A673 (cell line): ENCODE results near the gene POU3F1. TPM values are rescaled to one million over a fixed set of nuclear protein-coding genes. Genes with fewer than 3 reads are reported as not detected.
A peak's percentile ranks its signal among the peaks of the same experiment; 100 is the strongest.

Experiments used
- BruUV-seq: library from RNA; stranded (reverse); fragments of 400-500 nt; replicated peaks from 2 replicates; lab custom pipeline; 2021; lab: Mats Ljungman, UMichigan
- CTCF ChIA-PET: fragments of 300-600 bp; sonication (Branson Sonifier 250); formaldehyde crosslinking; loops from one replicate; lab custom pipeline; 2022; ENCODE audit warnings: antibody characterized with exemption; lab: Charles Lee
- POLR2A ChIA-PET: fragments of 300-600 bp; sonication (Branson Sonifier 250); formaldehyde crosslinking; loops from one replicate; lab custom pipeline; 2022; ENCODE audit warnings: antibody characterized with exemption; ENCODE audit not compliant: low non-redundant PET; lab: Charles Lee
- DNase-seq: peaks from one replicate; pipeline ENCODE4 v3.0.0-alpha.2; 2015; ENCODE audit warnings: low spot score
- H3K27ac ChIP-seq: fragments of 200-600 bp; sonication (generic); 2 replicates; pipeline ENCODE4 v1.5.1; 2016; ENCODE audit warnings: mixed run types, low read depth, mild to moderate bottlenecking, mixed read lengths, antibody characterized with exemption, low read length; ENCODE audit not compliant: poor library complexity, severe bottlenecking
- H3K27me3 ChIP-seq: fragments of 200-600 bp; sonication (generic); replicated peaks from 2 replicates; pipeline ENCODE4 v1.6.1; 2017; ENCODE audit warnings: mixed run types, low read depth, mild to moderate bottlenecking, mixed read lengths, antibody characterized with exemption, low read length; ENCODE audit not compliant: insufficient read depth, poor library complexity
- H3K36me3 ChIP-seq: fragments of 200-600 bp; sonication (generic); 2 replicates; pipeline ENCODE4 v1.6.1; 2016; ENCODE audit warnings: mixed run types, mild to moderate bottlenecking, mixed read lengths, antibody characterized with exemption, low read length; ENCODE audit not compliant: insufficient read depth, poor library complexity, severe bottlenecking
- H3K4me1 ChIP-seq: fragments of 200-600 bp; sonication (generic); 2 replicates; pipeline ENCODE4 v1.6.1; 2017; ENCODE audit warnings: mixed run types, mild to moderate bottlenecking, mixed read lengths, antibody characterized with exemption, low read length; ENCODE audit not compliant: insufficient read depth, poor library complexity, severe bottlenecking
- H3K4me3 ChIP-seq: fragments of 200-600 bp; sonication (generic); 2 replicates; pipeline ENCODE4 v1.5.1; 2016; ENCODE audit warnings: low read depth, mixed run types, mild to moderate bottlenecking, mixed read lengths, low read length; ENCODE audit not compliant: poor library complexity, severe bottlenecking
- H3K9me3 ChIP-seq: fragments of 200-600 bp; sonication (generic); 2 replicates; pipeline ENCODE4 v1.6.1; 2016; ENCODE audit warnings: mixed run types, low read depth, mild to moderate bottlenecking, mixed read lengths, antibody characterized with exemption, low read length; ENCODE audit not compliant: poor library complexity, severe bottlenecking
- EZH2 ChIP-seq: fragments of 200-600 bp; sonication (generic); IDR thresholded peaks from 2 replicates; pipeline ENCODE4 v1.6.1; 2017; ENCODE audit warnings: borderline replicate concordance, low read depth, mild to moderate bottlenecking, mixed read lengths, antibody characterized with exemption, low read length; ENCODE audit not compliant: poor library complexity, severe bottlenecking
- intact Hi-C: fragments of 100-400 bp; cut with micrococcal nuclease; formaldehyde crosslinking; loops from one replicate; pipeline ENCODE4 v1.10.0; 2022; ENCODE audit not compliant: unreplicated experiment
- total RNA-seq: library from RNA; stranded (reverse); gene quantifications from 2 replicates; pipeline ENCODE4 v1.2.3, GENCODE V29; 2021
- TF ChIP-seq, protein P1 (sequence below): fragments of 300-800, 200-600 bp; sonication (generic); conservative IDR thresholded peaks from 2 replicates; pipeline ENCODE4 v1.5.1; 2017; ENCODE audit warnings: low read depth, mild to moderate bottlenecking, antibody characterized with exemption, low read length, moderate library complexity, mixed read lengths

Gene POU3F1
- total RNA-seq, 1 experiment from 2014 or later, result 92.9 TPM

DNA sequence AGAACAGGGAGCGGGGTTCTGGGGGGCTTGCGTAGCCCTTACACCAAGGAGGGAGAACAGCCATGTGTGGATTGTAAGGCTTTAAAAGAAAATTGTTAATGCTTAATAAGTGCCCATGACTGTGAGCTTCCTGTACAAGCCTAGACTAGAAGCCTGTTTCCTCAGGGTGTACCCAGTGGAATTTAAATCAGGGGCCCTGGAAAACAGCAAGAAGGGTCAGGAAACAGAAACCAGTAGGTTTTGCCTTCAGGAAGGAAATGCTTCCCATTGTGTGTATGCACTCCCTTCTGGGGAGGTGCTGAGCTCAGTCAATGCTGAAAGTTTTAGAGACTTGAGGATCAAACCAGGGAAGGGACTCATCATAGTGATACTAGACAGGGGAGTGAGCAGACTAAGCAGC, 21.4 kb downstream of the POU3F1 start:
- Histone ChIP-seq H3K27me3 (no peaks in the 10 kb centered on the region), H3K9me3 (no peaks in the 10 kb centered on the region), H3K4me1 (peaks cover 75% of the 10 kb centered on the region), H3K4me3 (no peak overlapping the region), H3K27ac (peak overlapping the region; percentile 95), H3K36me3 (peaks cover 52% of the 10 kb centered on the region)
- intact Hi-C loops, result loop anchor here (5.0 to 10.0 kb wide), 3 partner anchors 270 to 792 kb away; no protein-coding TSS in a partner anchor
- TF ChIP-seq EZH2, result no peak
- TF ChIP-seq, protein P1, sequence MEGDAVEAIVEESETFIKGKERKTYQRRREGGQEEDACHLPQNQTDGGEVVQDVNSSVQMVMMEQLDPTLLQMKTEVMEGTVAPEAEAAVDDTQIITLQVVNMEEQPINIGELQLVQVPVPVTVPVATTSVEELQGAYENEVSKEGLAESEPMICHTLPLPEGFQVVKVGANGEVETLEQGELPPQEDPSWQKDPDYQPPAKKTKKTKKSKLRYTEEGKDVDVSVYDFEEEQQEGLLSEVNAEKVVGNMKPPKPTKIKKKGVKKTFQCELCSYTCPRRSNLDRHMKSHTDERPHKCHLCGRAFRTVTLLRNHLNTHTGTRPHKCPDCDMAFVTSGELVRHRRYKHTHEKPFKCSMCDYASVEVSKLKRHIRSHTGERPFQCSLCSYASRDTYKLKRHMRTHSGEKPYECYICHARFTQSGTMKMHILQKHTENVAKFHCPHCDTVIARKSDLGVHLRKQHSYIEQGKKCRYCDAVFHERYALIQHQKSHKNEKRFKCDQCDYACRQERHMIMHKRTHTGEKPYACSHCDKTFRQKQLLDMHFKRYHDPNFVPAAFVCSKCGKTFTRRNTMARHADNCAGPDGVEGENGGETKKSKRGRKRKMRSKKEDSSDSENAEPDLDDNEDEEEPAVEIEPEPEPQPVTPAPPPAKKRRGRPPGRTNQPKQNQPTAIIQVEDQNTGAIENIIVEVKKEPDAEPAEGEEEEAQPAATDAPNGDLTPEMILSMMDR, result no peak
- POLR2A ChIA-PET, result interaction anchor here (0.6 to 1.1 kb wide), 5 partner anchors 12 to 748 kb away, joined by 3 to 7 read pairs (median 4); partner anchors contain the start of genes POU3F1 and UTP11
- no TSS peak for BruUV-seq
- CTCF ChIA-PET, result interaction anchor here (0.6 to 3.1 kb wide), 3 partner anchors 47 to 809 kb away, joined by 5 to 14 read pairs (median 10); no protein-coding TSS in a partner anchor
- peak; percentile 92 for DNase-seq

DNA sequence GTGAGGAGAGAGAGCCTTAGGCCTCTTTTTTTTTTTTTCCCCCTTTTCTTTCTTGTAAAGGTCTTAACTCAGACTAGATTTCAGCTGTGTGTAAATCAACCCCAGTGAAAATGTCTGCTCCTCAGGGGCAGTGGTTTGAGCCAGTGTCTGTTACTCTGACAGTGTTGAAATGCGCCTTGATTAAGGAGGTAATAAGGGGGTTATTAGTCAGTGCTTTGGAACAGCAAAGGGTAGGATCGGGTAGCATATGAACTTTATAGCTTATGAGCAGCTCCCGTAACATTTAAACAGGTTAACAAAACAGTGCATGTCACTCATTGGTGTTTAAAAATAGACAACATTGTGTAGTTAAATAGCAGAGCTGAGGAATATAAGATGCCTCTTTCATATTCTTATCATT, 23.8 kb downstream of the POU3F1 start:
- POLR2A ChIA-PET, result interaction anchor here (0.6 kb wide), 1 partner anchor 294 kb away, joined by 3 read pairs; no protein-coding TSS in a partner anchor

DNA sequence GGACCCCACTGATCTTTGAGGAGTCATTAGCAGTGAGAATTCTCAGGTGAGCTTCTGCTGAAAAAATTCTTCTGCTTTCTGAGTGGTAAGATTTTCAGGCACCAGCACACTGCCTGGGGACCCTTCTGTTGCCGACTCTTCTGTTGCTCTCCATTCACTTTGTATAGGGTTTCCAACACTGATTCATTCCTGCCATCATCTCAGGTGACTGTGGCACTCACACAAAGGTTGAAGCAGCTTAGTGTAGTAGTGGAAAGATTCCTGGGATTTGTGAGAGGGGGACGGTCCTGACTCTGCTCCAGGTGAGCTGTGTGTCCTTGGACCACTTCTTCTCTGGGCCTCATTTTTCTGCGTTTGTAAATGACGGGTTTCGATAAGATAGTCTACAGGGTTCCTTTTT, 24.6 kb downstream of the POU3F1 start:
- DNase-seq, result no peak
- H3K4me1 ChIP-seq, result peaks cover 50% of the 10 kb centered on the region
- no peaks in the 10 kb centered on the region for H3K9me3 ChIP-seq
- CTCF ChIA-PET, result no interaction called here
- no peak overlapping the region for H3K4me3 ChIP-seq
- peaks cover 83% of the 10 kb centered on the region for H3K36me3 ChIP-seq
- no TSS peak for BruUV-seq
- intact Hi-C loops, result loop anchor here (10.0 kb wide), 1 partner anchor 273 kb away; no protein-coding TSS in a partner anchor
- H3K27me3 ChIP-seq, result no peaks in the 10 kb centered on the region
- TF ChIP-seq, protein P1, result no peak
- no peak for TF ChIP-seq EZH2
- POLR2A ChIA-PET, result no interaction called here
- H3K27ac ChIP-seq, result peak overlapping the region; percentile 95

More for the DNA sequence above, 23.8 kb downstream of the POU3F1 start:
- Histone ChIP-seq H3K9me3 (no peaks in the 10 kb centered on the region), H3K4me1 (peaks cover 58% of the 10 kb centered on the region), H3K4me3 (no peak overlapping the region), H3K27ac (peak overlapping the region; percentile 95), H3K27me3 (no peaks in the 10 kb centered on the region), H3K36me3 (peaks cover 75% of the 10 kb centered on the region)
- no peak for DNase-seq
- no TSS peak for BruUV-seq
- no peak for TF ChIP-seq EZH2
- TF ChIP-seq, protein P1, result no peak
- CTCF ChIA-PET, result no interaction called here
- intact Hi-C loops, result loop anchor here (10.0 kb wide), 1 partner anchor 272 kb away; no protein-coding TSS in a partner anchor
